GM12864 (cell line): ENCODE data around the gene B3GAT3.
"Not testable (repeated sequence)": the region's sequence is repeated elsewhere in the genome, so short reads cannot be mapped to it uniquely, and the experiment has no call there.

Source experiments
- DNase-seq: peaks from one replicate; pipeline ENCODE4 v3.0.0-alpha.2; 2011; ENCODE audit warnings: low read depth
- H3K4me3 ChIP-seq: 2 replicates; pipeline ENCODE4 v1.5.1; 2011; ENCODE audit warnings: mild to moderate bottlenecking, low read depth, low read length, control low read depth
- CTCF ChIP-seq: IDR thresholded peaks from 2 replicates; pipeline ENCODE4 v1.5.1; 2011; ENCODE audit warnings: low read depth, mild to moderate bottlenecking, moderate library complexity, low read length, control low read depth, inconsistent platforms; ENCODE audit errors: missing control alignments

Gene B3GAT3

GRCh38 chr11:62574363-62575071 lies 47.3 kb downstream of the B3GAT3 start:
- TF ChIP-seq CTCF = no peak
- peak overlapping the region; percentile 82 for H3K4me3 ChIP-seq
- no peak for DNase-seq

- no peak for TF ChIP-seq CTCF
- peak within 1 kb of the TSS; percentile 94 for H3K4me3 ChIP-seq
- DNase-seq = peak; percentile 99
Measured at GRCh38 chr11:62573592-62574362, 48.0 kb downstream of the B3GAT3 start, which contains the start of gene EEF1G. EEF1G (minus strand) TSS chr11:62573891; CDS start chr11:62573842, 49 bp downstream.

GRCh38 chr11:62573006-62573591 lies 48.7 kb downstream of the B3GAT3 start:
- peak overlapping the region; percentile 94 for H3K4me3 ChIP-seq
- no peak for TF ChIP-seq CTCF
- DNase-seq = no peak

GRCh38 chr11:62572431-62572830 lies 49.4 kb downstream of the B3GAT3 start:
- no peak for DNase-seq
- H3K4me3 ChIP-seq = peak overlapping the region; percentile 94
- TF ChIP-seq CTCF = no peak

GRCh38 chr11:62571493-62571892 lies 50.3 kb downstream of the B3GAT3 start:
- not testable (repeated sequence) for H3K4me3 ChIP-seq, DNase-seq

- H3K4me3 ChIP-seq, DNase-seq: not testable (repeated sequence)
Measured at GRCh38 chr11:62570903-62571302, 50.9 kb downstream of the B3GAT3 start.

GRCh38 chr11:62569611-62570010 lies 52.2 kb downstream of the B3GAT3 start:
- no peak for DNase-seq
- no peak for TF ChIP-seq CTCF

More at GRCh38 chr11:62569611-62570010, 52.2 kb downstream of the B3GAT3 start:
- no peak overlapping the region for H3K4me3 ChIP-seq
